ENCODE data around the gene RARG.

The RARG gene

DNA sequence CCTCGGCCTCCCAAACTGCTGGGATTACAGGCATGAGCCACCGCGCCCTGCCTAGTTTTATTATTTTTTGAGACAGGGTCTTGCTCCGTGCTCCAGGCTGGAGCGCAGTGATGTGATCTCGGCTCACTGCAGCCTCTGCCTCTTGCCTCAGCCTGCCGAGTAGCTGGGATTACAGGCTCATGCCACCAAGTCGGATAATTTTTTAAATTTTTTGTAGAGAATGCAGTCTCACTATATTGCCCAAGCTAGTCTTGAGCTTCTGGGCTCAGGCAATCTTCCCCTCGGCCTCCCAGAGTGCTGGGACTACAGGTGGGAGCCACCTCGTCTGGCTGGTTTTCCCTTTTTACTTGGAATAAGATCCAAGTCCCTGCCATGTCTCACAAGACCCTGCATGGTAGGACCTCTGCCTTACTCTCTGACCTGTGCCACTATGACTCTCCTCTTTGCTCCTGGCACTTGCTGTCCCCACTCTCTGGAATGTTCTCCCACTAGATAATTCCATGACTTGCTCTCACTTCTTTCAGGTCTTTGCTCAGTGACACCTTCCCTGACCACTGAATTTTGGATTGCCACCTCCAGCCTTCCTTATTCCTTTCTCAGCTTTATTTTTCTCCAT lies 7.7 kb upstream of the RARG start:
- H3K4me3 ChIP-seq (ENCODE audit: low read depth, low read length) = no peak overlapping the region
- no peaks in the 10 kb centered on the region for H3K9me3 ChIP-seq (ENCODE audit: control insufficient read depth, insufficient read depth, low read length)
- H3K36me3 ChIP-seq (ENCODE audit: control insufficient read depth, insufficient read depth, low read length) = no peaks in the 10 kb centered on the region
- H3K27me3 ChIP-seq (ENCODE audit: control insufficient read depth, insufficient read depth, low read length) = no peaks in the 10 kb centered on the region
- no peak overlapping the region for H3K9ac ChIP-seq (ENCODE audit: low read depth, low read length)
- peaks cover 30% of the 10 kb centered on the region for H3K4me1 ChIP-seq (ENCODE audit: control insufficient read depth, insufficient read depth, low read length)

DNA sequence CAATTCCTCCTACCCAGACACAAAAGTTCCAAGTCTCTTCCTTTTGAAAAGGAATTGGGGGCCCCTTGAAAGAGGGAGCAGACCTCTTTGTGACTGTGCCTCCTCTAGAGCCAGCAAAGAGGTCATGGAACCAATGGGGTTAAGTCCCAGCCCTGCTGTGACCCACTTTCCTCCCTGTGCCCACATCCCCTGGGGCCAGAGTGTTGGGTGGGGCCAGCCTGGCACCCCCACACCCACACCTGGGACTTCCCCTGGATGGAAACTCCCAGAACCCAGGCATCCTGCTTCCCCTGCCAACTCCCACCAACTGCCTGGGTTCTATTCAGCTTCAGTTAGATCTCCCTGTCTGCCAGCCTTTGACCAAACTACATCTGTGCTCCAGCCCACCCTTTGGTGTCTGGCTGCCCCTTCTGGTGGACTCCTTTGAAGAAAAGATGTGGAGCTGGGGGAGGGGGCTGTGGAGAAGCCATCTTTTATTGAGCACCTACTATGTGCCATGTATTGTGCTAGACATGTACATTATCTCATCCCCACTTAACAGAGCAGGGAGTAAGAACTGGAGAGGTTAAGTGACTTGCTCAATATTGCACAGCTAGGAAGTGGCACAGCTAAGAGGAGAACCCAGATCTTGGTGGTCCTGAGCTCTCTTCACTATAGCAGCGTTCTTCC lies 4.6 kb upstream of the RARG start:
- Histone ChIP-seq H3K27me3 (ENCODE audit: control insufficient read depth, insufficient read depth, low read length) (no peaks in the 10 kb centered on the region), H3K9ac (ENCODE audit: low read depth, low read length) (no peak overlapping the region), H3K9me3 (ENCODE audit: control insufficient read depth, insufficient read depth, low read length) (no peaks in the 10 kb centered on the region), H3K36me3 (ENCODE audit: control insufficient read depth, insufficient read depth, low read length) (no peaks in the 10 kb centered on the region), H3K4me1 (ENCODE audit: control insufficient read depth, insufficient read depth, low read length) (peaks cover 39% of the 10 kb centered on the region), H3K4me3 (ENCODE audit: low read depth, low read length) (no peak overlapping the region)

DNA sequence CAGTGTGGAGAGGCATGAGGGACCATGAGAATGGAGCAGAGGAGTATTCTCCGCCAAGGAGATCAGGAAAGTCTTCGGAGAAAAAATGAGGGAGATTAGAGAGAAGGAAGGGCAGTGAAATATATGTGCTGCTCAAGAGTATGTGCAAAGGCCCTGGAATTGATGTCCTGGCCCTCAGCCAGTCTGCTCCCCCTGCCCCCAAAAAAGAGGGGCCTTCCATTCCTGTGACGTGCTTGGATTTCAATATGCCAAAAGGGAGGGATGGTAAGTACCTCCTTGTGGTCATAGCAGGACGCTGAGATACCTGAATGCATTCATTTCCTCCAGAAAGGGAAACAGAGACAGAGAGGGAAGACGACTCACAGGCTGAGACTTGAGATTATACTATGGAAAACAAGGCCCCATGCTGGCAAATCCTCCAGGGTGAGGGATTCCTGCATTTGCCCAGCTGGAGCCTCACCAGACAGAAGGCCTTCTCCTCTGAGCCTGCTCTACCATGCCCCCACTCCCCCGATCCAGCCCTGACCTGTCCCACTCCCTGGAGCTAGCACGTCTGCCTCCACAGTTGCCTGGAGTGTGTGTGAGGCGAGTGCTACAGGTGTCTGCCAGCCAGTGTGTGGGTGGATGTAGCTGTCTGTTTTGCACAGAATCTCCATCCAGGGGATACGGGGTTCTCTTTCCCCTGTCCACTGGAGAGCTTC lies 3.9 kb upstream of the RARG start:
- Histone ChIP-seq H3K4me1 (ENCODE audit: control insufficient read depth, insufficient read depth, low read length) (peaks cover 36% of the 10 kb centered on the region), H3K9ac (ENCODE audit: low read depth, low read length) (no peak overlapping the region), H3K4me3 (ENCODE audit: low read depth, low read length) (peak overlapping the region; percentile 8)

DNA sequence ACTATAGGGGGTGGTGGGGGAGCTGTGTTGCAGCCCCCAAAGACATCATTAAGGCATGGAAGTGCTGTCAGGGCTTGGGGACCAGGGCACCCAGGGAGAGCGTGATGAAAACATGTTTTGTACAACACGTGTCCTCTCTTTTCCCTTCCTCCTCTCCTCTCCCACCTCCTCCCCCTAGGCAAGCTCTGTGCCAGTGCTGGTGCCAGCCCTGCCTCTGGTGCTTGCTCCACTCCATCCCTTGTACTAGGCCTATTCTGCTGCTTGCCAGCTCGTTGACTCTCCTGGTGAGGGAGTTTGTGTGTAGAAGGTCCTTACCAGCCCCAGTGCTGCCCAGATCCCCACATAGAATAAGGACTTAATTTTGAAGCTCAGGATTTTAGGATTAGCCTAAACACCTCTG lies 3.2 kb upstream of the RARG start:
- no peak overlapping the region for H3K9ac ChIP-seq (ENCODE audit: low read depth, low read length)
- H3K27me3 ChIP-seq (ENCODE audit: control insufficient read depth, insufficient read depth, low read length) = peaks cover 4% of the 10 kb centered on the region

More for the DNA sequence above, 3.9 kb upstream of the RARG start:
- Histone ChIP-seq H3K36me3 (ENCODE audit: control insufficient read depth, insufficient read depth, low read length) (no peaks in the 10 kb centered on the region), H3K27me3 (ENCODE audit: control insufficient read depth, insufficient read depth, low read length) (peaks cover 4% of the 10 kb centered on the region), H3K9me3 (ENCODE audit: control insufficient read depth, insufficient read depth, low read length) (no peaks in the 10 kb centered on the region)

DNA sequence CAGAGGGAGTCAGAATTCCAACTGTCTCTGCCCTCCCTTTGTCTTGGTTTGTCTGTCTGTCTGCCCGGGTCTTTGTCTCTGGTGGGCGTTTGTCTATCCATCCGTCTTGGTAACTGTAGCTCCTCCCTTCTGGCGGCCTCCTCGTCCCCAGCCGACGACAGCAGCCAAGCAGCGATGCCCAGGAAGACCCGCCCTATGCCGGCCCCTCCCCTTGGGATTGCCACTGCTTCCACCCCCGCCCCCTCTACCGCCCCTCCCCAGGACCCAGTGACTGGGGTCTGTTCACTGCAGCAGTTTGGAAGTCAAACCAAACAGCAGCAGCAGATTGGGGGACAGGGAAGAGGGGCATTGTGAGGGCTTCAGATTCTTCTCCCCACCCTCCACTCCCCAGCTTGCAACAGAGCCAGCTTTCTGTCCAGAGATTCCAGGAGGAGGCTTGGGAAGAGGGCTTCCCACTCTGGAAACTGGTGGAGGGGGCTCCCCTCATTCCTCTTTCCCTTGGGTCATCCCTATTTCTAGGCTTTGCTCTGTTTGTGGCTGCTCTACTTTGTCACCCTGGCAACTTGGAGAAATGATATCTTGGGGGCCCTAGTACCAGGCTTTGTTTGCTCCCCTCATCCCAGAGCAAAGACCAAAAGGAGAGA lies 2.4 kb upstream of the RARG start:
- H3K36me3 ChIP-seq (ENCODE audit: control insufficient read depth, insufficient read depth, low read length) = no peaks in the 10 kb centered on the region
- H3K4me1 ChIP-seq (ENCODE audit: control insufficient read depth, insufficient read depth, low read length) = peaks cover 36% of the 10 kb centered on the region
- H3K9me3 ChIP-seq (ENCODE audit: control insufficient read depth, insufficient read depth, low read length) = no peaks in the 10 kb centered on the region
- no peak overlapping the region for H3K9ac ChIP-seq (ENCODE audit: low read depth, low read length)
- peak overlapping the region; percentile 53 for H3K4me3 ChIP-seq (ENCODE audit: low read depth, low read length)
- H3K27me3 ChIP-seq (ENCODE audit: control insufficient read depth, insufficient read depth, low read length) = peaks cover 4% of the 10 kb centered on the region

More for the DNA sequence above, 3.2 kb upstream of the RARG start:
- H3K36me3 ChIP-seq (ENCODE audit: control insufficient read depth, insufficient read depth, low read length) = no peaks in the 10 kb centered on the region
- H3K4me3 ChIP-seq (ENCODE audit: low read depth, low read length) = peak overlapping the region; percentile 8
- peaks cover 36% of the 10 kb centered on the region for H3K4me1 ChIP-seq (ENCODE audit: control insufficient read depth, insufficient read depth, low read length)
- H3K9me3 ChIP-seq (ENCODE audit: control insufficient read depth, insufficient read depth, low read length) = no peaks in the 10 kb centered on the region

DNA sequence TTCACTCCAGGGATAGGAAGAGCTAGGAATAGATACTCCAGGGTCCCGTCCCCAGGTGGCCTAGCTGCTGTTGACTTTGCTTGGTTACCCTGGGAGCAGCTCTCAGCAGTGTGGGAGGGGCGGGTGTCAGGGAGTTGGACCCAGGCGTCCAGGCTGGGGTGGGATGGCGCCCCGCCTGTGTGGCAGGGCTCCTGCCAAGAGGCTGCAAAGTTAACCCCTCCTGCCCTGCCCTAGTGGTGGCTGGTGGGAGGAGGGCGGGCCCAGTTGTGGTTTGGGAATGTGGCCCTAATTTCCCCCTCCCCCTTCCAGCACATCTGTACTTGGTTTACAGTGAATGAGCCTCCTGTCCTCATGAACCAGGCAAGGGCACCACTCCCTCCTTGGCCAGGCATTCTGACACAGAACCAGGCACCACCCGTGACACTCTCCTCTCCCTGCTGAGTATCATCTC lies 1.7 kb upstream of the RARG start:
- no peak overlapping the region for H3K9ac ChIP-seq (ENCODE audit: low read depth, low read length)
- H3K9me3 ChIP-seq (ENCODE audit: control insufficient read depth, insufficient read depth, low read length) = no peaks in the 10 kb centered on the region
- no peaks in the 10 kb centered on the region for H3K36me3 ChIP-seq (ENCODE audit: control insufficient read depth, insufficient read depth, low read length)
- H3K27me3 ChIP-seq (ENCODE audit: control insufficient read depth, insufficient read depth, low read length) = peaks cover 4% of the 10 kb centered on the region
- peak overlapping the region; percentile 70 for H3K4me3 ChIP-seq (ENCODE audit: low read depth, low read length)
- peaks cover 36% of the 10 kb centered on the region for H3K4me1 ChIP-seq (ENCODE audit: control insufficient read depth, insufficient read depth, low read length)

DNA sequence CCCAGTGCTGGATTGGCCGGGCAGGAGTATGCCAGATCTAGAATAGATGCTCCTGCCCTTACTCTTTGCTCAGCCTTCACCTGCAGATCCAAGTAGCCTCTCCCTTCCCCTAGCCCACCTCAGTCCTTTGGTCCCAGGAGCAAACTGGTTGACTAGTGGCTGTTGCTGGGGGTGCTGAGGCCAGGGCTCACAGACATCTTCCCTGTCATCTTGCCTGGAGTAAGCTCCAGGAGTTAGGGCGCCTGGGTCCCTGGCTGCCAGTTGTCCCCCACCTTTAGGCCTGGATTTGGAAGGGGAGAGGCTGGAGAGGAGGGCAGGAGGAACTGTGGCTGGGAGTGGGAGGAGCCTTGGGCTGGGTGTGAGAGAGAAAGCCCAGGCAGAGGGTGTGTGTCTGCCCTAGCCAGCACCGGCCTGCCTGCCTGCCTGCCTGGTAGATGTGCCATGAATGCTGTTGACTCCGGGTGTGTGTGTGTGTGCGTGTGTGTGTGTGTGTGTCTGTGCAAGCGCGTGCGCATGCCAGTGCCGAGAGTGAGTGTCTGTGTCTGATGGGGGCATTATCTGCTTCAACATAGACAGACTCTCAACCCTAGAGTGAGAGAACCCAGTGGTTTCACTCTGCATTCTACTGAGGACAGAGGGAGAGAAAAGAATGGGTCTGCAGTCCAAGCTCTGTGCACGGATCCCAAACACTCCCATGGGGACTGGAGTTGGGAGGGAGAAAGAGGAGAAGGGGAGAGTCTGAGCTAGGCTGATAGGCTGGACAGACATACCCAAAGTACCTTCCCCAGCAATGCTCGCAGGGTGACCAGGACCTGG lies 845 bp upstream of the RARG start:
- Histone ChIP-seq H3K9me3 (ENCODE audit: control insufficient read depth, insufficient read depth, low read length) (no peaks in the 10 kb centered on the region), H3K4me1 (ENCODE audit: control insufficient read depth, insufficient read depth, low read length) (peaks cover 36% of the 10 kb centered on the region), H3K4me3 (ENCODE audit: low read depth, low read length) (peak overlapping the region; percentile 70), H3K36me3 (ENCODE audit: control insufficient read depth, insufficient read depth, low read length) (no peaks in the 10 kb centered on the region), H3K27me3 (ENCODE audit: control insufficient read depth, insufficient read depth, low read length) (peaks cover 4% of the 10 kb centered on the region), H3K9ac (ENCODE audit: low read depth, low read length) (peak overlapping the region; percentile 26)

DNA sequence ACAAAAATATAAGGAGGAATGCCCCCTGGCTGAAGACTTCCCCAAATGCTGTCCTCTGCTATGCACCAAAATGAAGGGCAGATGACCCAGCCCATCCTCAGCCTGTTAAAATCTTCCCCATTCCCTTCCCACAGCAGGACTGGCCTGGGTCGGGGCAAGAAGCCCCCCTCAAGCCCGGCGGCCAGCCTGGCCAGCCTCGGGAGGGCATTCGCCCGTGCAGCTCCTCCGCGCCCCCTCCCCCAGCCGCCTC lies 413 bp downstream of the RARG start:
- H3K36me3 ChIP-seq (ENCODE audit: control insufficient read depth, insufficient read depth, low read length) = peaks cover 6% of the 10 kb centered on the region
- H3K4me1 ChIP-seq (ENCODE audit: control insufficient read depth, insufficient read depth, low read length) = peaks cover 34% of the 10 kb centered on the region
- no peaks in the 10 kb centered on the region for H3K9me3 ChIP-seq (ENCODE audit: control insufficient read depth, insufficient read depth, low read length)
- peaks cover 4% of the 10 kb centered on the region for H3K27me3 ChIP-seq (ENCODE audit: control insufficient read depth, insufficient read depth, low read length)
- peak overlapping the region; percentile 89 for H3K4me3 ChIP-seq (ENCODE audit: low read depth, low read length)
- H3K9ac ChIP-seq (ENCODE audit: low read depth, low read length) = peak overlapping the region; percentile 47

DNA sequence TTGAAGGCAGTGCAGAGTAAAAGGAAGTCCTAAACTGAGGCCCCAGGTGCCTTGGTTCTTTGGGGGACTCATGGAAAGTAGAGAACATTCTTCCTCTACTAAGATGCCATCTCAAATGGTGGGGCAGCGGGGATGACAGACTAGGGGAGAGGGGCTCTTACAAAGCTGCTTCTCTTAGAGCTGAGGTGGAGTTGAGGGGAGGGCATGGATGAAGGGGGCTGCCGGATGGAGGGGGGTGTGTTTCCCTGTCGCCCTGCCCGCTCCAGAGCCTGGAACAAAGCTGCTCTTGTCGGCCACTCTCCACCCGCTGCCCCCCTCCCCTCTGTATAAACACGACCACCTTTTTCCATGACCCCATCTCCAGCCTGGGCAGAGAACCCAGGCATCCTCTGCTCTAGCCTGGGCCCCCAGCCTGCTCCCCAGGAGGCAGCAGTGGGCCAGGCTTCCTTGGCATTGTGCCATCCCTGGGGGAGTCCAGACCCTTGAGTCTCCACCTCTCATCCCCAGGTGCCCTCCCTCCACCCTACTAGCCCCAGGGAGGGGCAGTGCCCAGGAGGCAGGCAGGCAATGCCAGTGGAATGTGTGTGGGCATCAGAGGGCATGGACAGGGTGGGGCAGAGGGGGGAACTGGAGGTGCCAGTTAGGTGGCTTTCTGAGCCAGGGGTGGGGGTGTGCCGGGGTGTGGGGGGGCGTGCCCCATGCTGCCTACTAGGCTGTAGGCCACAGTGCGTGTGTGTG lies 1.7 kb downstream of the RARG start:
- Histone ChIP-seq H3K4me3 (ENCODE audit: low read depth, low read length) (no peak overlapping the region), H3K27me3 (ENCODE audit: control insufficient read depth, insufficient read depth, low read length) (peaks cover 4% of the 10 kb centered on the region), H3K36me3 (ENCODE audit: control insufficient read depth, insufficient read depth, low read length) (peaks cover 6% of the 10 kb centered on the region), H3K4me1 (ENCODE audit: control insufficient read depth, insufficient read depth, low read length) (peaks cover 24% of the 10 kb centered on the region), H3K9ac (ENCODE audit: low read depth, low read length) (no peak overlapping the region), H3K9me3 (ENCODE audit: control insufficient read depth, insufficient read depth, low read length) (no peaks in the 10 kb centered on the region)

DNA sequence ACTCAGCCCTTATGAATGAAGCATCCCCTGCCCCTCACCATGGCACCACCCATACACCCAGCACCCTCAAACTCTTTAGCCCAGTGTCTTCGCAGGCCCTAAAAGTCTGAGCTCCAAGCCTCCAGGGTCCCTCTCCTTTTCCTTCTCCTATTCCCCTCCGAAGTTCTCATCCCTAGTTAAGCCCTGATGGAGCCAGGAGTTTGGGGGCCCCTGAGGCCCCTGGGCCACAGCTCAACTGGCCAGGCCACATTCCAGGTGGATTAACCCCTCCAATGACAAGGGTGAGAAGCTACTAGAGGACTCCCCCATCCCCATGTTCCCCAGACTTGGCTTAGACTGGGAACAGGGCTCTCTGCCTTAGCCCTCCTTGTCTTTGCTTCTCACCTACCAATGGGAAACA lies 2.6 kb downstream of the RARG start:
- H3K27me3 ChIP-seq (ENCODE audit: control insufficient read depth, insufficient read depth, low read length) = peaks cover 4% of the 10 kb centered on the region
- H3K4me1 ChIP-seq (ENCODE audit: control insufficient read depth, insufficient read depth, low read length) = peaks cover 26% of the 10 kb centered on the region
- no peak overlapping the region for H3K9ac ChIP-seq (ENCODE audit: low read depth, low read length)
- H3K4me3 ChIP-seq (ENCODE audit: low read depth, low read length) = no peak overlapping the region
- H3K9me3 ChIP-seq (ENCODE audit: control insufficient read depth, insufficient read depth, low read length) = no peaks in the 10 kb centered on the region
- peaks cover 6% of the 10 kb centered on the region for H3K36me3 ChIP-seq (ENCODE audit: control insufficient read depth, insufficient read depth, low read length)

DNA sequence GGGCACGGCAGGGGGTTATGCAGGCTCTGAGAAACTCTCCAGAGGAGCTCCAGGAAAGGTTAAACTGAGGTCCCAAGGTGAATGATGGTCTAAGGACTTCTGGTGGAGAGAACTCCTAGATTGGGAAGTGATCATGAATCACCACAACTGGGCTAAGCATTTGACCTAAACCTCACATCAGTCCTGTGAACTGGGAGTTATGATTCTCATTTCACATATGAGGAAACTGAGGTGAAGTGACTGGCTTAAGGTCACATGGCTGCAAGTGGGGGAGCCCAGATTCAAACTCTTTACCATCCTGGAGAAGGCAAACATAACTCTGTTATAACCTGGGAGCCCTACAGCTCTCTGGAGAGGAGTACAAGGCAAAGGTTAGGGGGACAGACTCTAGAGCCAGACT lies 4.2 kb downstream of the RARG start:
- Histone ChIP-seq H3K9ac (ENCODE audit: low read depth, low read length) (no peak overlapping the region), H3K36me3 (ENCODE audit: control insufficient read depth, insufficient read depth, low read length) (peaks cover 6% of the 10 kb centered on the region), H3K4me1 (ENCODE audit: control insufficient read depth, insufficient read depth, low read length) (peaks cover 26% of the 10 kb centered on the region), H3K27me3 (ENCODE audit: control insufficient read depth, insufficient read depth, low read length) (peaks cover 4% of the 10 kb centered on the region), H3K4me3 (ENCODE audit: low read depth, low read length) (no peak overlapping the region), H3K9me3 (ENCODE audit: control insufficient read depth, insufficient read depth, low read length) (no peaks in the 10 kb centered on the region)
